GM21390 (cell line): Measurements from ENCODE around the gene UBAP2.
"Not testable (repeated sequence)": the region's sequence is repeated elsewhere in the genome, so short reads cannot be mapped to it uniquely, and the experiment has no call there.

Experiments
- ATAC-seq: cut with Tn5 transposase; IDR thresholded peaks from one replicate; pipeline ENCODE4 v1.9.1; 2021; ENCODE audit not compliant: unreplicated experiment

Gene UBAP2

DNA sequence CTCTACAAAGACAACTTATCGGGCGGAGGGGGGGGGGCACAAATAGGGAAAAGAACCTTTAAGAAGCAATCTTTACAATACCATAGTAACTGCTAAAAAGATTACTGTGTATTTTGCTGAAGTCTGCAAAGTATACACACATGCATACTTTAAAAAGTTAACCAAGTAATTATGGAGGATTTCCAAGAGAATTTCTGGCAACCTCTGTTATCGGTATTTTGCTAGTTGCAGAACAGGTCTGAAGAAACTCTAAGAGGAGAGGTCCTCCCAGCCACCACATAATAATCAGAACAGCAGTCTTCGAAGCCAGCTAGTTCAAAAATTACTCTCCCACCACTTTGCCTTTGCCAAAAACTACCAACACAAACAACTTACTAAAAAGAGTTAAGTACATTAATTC, 56.1 kb downstream of the UBAP2 start:
- ATAC-seq: no peak

DNA sequence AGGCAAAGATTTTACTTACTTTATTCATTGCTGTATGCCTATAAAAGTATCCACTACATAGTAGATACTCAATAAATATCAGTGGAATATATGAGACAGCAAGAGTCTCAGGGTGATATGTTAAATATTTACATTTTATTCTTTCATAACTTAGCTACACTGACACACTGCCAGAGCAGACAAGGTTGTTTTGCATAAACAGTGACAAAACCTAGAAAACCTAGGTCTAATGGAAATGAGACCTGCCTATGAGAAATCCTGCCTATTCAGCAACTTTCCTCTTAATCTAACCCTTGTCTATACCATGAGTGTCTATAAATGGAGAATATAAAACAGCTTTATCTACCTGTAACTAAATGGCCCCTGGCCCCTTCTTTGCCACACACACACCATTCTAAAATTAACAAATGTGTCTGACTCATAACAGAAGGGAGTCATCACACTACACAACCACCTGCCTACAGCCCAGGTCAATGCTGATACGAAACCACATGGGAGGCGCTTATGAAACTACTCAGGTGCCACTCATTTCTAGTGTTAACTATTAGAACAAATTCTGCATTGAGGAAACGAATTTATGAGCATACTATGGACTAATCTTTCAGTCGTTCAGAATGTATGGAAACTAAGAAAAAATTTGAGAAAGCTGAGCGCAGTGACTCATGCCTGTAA, 60.3 kb downstream of the UBAP2 start:
- ATAC-seq: peak; percentile 99

- no peak for ATAC-seq
Observed at GRCh38 chr9:33976414-33976813, 72.3 kb downstream of the UBAP2 start.

GRCh38 chr9:33972698-33973097, 76.0 kb downstream of the UBAP2 start:
- no peak for ATAC-seq

GRCh38 chr9:33964086-33964768, 84.5 kb downstream of the UBAP2 start:
- no peak for ATAC-seq

- not testable (repeated sequence) for ATAC-seq
Observed at GRCh38 chr9:33962468-33962867, 86.2 kb downstream of the UBAP2 start.

- no peak for ATAC-seq
Observed at GRCh38 chr9:33959725-33960124, 89.0 kb downstream of the UBAP2 start.

- ATAC-seq: no peak
Observed at GRCh38 chr9:33956544-33956943, 92.1 kb downstream of the UBAP2 start.

GRCh38 chr9:33952066-33952465, 96.6 kb downstream of the UBAP2 start:
- no peak for ATAC-seq

- ATAC-seq: no peak
Observed at GRCh38 chr9:33950371-33950770, 98.3 kb downstream of the UBAP2 start.

GRCh38 chr9:33946779-33947535, 101.7 kb downstream of the UBAP2 start:
- no peak for ATAC-seq

DNA sequence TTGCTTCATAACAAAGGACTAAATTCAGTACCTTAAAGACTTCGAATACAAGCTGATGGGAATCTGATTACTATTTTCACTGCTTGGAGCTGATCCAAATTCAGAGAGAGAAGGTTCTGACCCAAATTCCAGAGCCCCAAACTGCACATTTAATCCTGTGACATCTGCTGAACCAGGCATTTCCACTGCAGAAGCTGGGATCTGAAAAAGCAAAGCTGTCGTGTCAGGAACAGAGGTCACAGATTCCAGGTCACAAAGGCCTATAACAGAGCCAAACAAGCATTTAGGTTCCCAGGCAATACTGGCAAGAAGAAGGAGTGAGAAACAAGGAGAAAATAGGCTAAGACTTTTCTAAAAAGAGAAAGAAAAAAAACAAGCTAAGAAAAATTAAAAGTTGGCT, 105.3 kb downstream of the UBAP2 start:
- ATAC-seq: no peak

- no peak for ATAC-seq
Observed at GRCh38 chr9:33942471-33943083, 106.1 kb downstream of the UBAP2 start.

DNA sequence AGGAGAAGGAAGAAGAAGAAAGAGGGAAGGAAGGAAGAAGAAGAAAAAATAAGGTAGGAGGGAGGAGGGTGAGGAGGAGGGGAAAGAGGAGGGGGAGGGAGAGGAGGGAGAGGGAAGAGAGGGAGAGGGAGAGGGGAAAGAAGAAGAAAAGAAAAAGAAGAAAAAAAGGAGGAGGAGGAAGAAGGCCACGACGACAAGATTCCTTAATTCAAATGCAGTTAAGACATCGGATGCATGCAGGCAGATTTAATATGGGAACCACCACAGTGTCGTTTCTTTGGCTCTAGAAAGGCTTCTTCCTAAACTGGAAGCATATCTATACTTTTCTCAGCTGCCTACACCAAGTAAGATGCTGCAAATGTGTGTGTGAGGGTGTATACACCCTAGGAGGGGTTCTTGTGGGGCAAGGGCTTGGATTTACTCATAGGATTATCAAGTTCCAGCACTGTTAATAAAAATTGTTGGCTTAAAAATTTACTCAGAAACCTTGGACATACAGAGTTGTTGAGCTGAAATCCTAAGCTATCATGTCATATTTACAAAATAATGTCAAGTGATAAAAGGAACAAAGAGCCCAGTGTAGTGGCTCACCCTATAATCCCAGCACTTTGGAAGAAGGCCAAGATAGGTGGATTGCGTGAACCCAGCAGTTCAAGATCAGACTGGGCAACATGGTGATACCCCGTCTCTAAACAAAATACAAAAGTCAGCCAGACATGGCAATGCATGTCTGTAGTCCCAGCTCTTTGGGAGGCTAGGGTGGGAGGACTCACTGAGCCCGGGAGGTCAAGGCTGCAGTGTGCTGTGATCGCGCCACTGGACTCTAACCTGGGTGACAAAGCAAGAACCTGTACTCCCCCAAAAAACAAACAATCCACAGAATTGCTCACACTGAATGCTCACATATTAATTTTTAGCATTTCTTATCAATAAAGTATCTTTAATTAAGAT, 108.5 kb downstream of the UBAP2 start:
- ATAC-seq: no peak

GRCh38 chr9:33934188-33934878, 114.4 kb downstream of the UBAP2 start:
- ATAC-seq: no peak

DNA sequence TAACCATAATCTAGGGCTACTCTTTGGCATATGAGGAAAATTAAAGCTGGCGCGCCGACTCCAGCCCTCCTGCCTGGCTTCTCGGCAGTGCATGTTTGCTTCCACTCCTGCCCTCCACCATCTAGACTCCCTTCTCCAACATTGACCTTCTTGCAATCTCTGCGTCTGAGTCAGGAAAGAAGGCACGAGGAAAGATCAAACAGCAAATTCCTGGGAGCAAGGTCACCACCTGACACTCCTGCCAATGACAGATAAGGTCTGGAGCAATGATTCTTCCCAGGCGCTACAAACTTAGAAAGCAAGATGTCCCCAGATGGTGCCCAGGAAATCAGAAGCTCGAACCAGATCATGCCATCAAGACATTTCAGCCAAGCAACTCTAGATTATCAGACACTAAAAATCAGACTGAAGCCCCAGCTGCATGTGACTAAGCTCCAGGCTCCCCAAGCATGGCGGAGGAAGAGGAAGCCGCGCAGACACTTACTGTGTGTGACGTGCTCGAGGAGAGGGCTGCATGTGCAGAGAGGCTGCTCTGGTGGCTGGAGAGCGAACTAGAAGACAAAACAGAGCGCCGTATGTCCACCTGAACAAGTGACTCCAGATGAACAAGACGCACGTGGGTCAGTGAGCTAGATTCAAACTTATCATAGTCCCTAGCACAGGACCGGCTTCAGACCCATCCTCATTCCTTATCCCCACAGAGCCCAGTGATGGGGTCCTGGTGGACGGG, 116.4 kb downstream of the UBAP2 start:
- no peak for ATAC-seq

DNA sequence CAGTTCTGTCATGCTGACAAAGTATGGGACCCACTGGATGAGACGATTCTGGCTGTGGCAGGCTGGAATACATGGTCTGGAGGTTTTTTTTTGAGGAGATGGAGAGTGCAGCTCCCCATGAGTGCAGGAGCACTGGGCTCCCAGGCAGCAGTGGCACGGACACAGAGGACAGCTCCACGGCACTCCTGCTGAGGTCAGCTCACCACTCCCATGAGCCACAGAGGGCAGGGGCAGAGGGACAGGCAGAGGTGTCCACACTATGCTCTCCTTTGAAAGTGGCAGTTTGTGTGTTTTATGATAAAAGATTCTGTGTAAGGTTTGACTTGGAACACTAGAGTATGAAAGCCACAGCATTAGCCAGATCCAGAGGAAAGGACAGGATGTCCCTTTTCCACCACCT, 117.4 kb downstream of the UBAP2 start:
- ATAC-seq: no peak

- ATAC-seq: no peak
Observed at GRCh38 chr9:33927694-33928093, 121.0 kb downstream of the UBAP2 start.

- no peak for ATAC-seq
Observed at GRCh38 chr9:33926746-33927485, 121.8 kb downstream of the UBAP2 start.
